ENCODE results near the gene ADARB1. TPM values are rescaled to one million over a fixed set of nuclear protein-coding genes. Genes with fewer than 3 reads are reported as not detected.

The ADARB1 gene
- total and polyA plus RNA-seq, 2 of the 8 experiments (the other 6 are each of a cell fraction or from before 2014, with no cell fraction given): 4.7 to 14.9 TPM

DNA sequence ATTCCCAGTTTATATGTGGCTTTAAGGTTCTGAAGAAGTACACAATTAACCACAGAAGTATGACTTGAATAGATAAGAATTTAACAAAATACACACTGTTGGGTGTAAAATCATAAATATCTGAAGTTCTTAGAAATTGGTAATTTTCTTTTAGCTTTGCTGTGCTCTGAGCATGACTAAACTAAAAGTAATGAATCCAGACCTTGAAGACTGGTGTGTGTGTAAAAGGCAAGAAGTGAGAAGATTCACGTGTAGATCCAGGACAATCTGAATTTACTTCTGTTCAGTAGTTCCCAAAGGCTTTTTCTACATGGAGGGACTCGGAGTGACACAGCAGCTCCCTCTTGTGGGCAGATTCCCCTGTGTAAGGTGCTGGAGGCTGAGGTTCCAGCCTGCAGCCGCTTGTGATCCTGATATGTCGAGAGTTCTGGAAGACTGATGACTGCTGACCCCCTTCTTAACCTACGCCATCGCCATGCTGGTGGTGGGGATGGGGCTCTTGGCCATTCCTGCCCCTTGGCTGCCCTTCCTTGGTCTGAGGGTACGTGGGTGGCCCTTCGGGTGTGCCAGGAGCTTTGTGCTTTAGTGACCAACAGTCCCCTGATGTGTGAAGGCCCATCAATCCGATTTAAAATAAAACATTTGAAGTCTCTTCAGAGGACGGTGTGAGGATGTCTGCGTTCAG, 62.7 kb downstream of the ADARB1 start (continued):
- TF ChIP-seq TEAD4 (IDR thresholded peaks at IDR 0.05; ENCODE audit: low read depth, low read length): 0 out of 2 replicates have a peak, but pooled peaks have one; percentile 27
- no peak for TF ChIP-seq SP4 (IDR thresholded peaks at IDR 0.05; ENCODE audit: low read length)
- TF ChIP-seq, protein P1, sequence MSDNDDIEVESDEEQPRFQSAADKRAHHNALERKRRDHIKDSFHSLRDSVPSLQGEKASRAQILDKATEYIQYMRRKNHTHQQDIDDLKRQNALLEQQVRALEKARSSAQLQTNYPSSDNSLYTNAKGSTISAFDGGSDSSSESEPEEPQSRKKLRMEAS (IDR thresholded peaks at IDR 0.05): 0 out of 2 replicates have a peak, but pooled peaks have one; percentile 30
- no peak for TF ChIP-seq NANOG (IDR thresholded peaks at IDR 0.05; ENCODE audit: insufficient read depth, low read depth, low read length, poor library complexity, severe bottlenecking)
- TF ChIP-seq RAD21 (IDR thresholded peaks at IDR 0.05 in 1 of 2, conservative IDR thresholded peaks at IDR 0.05 in 1 of 2; ENCODE audit: low read depth in 2 of 2, low read length in 2 of 2): peak; percentile 76 to 79
- TF ChIP-seq KDM4A (IDR thresholded peaks at IDR 0.05; ENCODE audit: low read depth, low read length, severe bottlenecking): no peak
- no peak for TF ChIP-seq SRF (IDR thresholded peaks at IDR 0.05; ENCODE audit: low read depth, low read length)
- no peak for TF ChIP-seq KDM5A (IDR thresholded peaks at IDR 0.05; ENCODE audit: low read length)

Data from H1 (cell line).